Bone marrow (tissue), 2 donors: ENCODE results near the gene ARHGAP45.

Source experiments
- DNase-seq, 2 donors: peaks; one replicate each; lab custom pipeline; 2025; lab: John Stamatoyannopoulos, UW

ARHGAP45 gene

GRCh38 chr19:1039646-1040475 is 27.1 kb upstream of the ARHGAP45 start, which contains the start of gene ABCA7:
ABCA7 (plus strand) TSS chr19:1040107; CDS start chr19:1041362, 1,255 bp downstream.
- DNase-seq: peak; percentile 89 to 94

GRCh38 chr19:1040476-1041271 is 26.3 kb upstream of the ARHGAP45 start:
- peak; percentile 43 to 57 for DNase-seq

- DNase-seq: no peak
These were observed 25.6 kb upstream of the ARHGAP45 start for GRCh38 chr19:1041272-1041834.

- DNase-seq: no peak
These were observed 24.9 kb upstream of the ARHGAP45 start for GRCh38 chr19:1041835-1042685.

- DNase-seq: no peak
These were observed 24.1 kb upstream of the ARHGAP45 start for GRCh38 chr19:1042689-1043511.

GRCh38 chr19:1045247-1045603 is 21.7 kb upstream of the ARHGAP45 start:
- no peak for DNase-seq

GRCh38 chr19:1046117-1046626 is 20.8 kb upstream of the ARHGAP45 start:
- no peak for DNase-seq

GRCh38 chr19:1046836-1047695 is 19.9 kb upstream of the ARHGAP45 start:
- DNase-seq: no peak

GRCh38 chr19:1047696-1048147 is 19.2 kb upstream of the ARHGAP45 start:
- no peak for DNase-seq

GRCh38 chr19:1049106-1049505 is 17.9 kb upstream of the ARHGAP45 start:
- DNase-seq: no peak

GRCh38 chr19:1049800-1050199 is 17.2 kb upstream of the ARHGAP45 start:
- no peak for DNase-seq

- DNase-seq: no peak
These were observed 15.8 kb upstream of the ARHGAP45 start for GRCh38 chr19:1050989-1051788.

- no peak for DNase-seq
These were observed 15.2 kb upstream of the ARHGAP45 start for GRCh38 chr19:1051791-1052190.

- DNase-seq: no peak
These were observed 14.5 kb upstream of the ARHGAP45 start for GRCh38 chr19:1052349-1052975.

- no peak for DNase-seq
These were observed 13.5 kb upstream of the ARHGAP45 start for GRCh38 chr19:1053176-1054101.

GRCh38 chr19:1054102-1055027 is 12.6 kb upstream of the ARHGAP45 start:
- no peak for DNase-seq
